Right lung (tissue), 5 donors: ENCODE results near the gene PSMC1. TPM values are rescaled to one million over a fixed set of nuclear protein-coding genes. Genes with fewer than 3 reads are reported as not detected.

ENCODE experiments used
- DNase-seq, 2 donors: peaks; one replicate each; pipeline ENCODE4 v3.0.0-alpha.2; 2013
- polyA plus RNA-seq, 5 donors: library from polyadenylated mRNA; unstranded; fragments of 120-200 nt; gene quantifications; one replicate each; pipeline versions ENCODE4 v1.2.1 to v1.2.3, GENCODE V29; 2013; ENCODE audit warnings: inconsistent platforms in 1 of 5, low replicate concordance in 1 of 5; ENCODE audit not compliant: insufficient read length in 5 of 5, insufficient read depth in 1 of 5

PSMC1 gene
- polyA plus RNA-seq, 5 donors, result 98.9 to 143 (median 123) TPM

GRCh38 chr14:90299408-90299807 lies 43.1 kb downstream of the PSMC1 start:
- no peak for DNase-seq

GRCh38 chr14:90300611-90301047 lies 44.3 kb downstream of the PSMC1 start:
- no peak for DNase-seq

- no peak for DNase-seq
These were observed 44.8 kb downstream of the PSMC1 start for GRCh38 chr14:90301122-90301521.

GRCh38 chr14:90301668-90302090 lies 45.3 kb downstream of the PSMC1 start:
- peak; percentile 35 to 51 for DNase-seq

GRCh38 chr14:90302529-90303303 lies 46.4 kb downstream of the PSMC1 start:
- no peak for DNase-seq

GRCh38 chr14:90303473-90303872 lies 47.1 kb downstream of the PSMC1 start:
- DNase-seq, result no peak

- DNase-seq, result no peak
These were observed 48.1 kb downstream of the PSMC1 start for GRCh38 chr14:90304502-90304901.

- DNase-seq, result no peak
These were observed 48.8 kb downstream of the PSMC1 start for GRCh38 chr14:90305176-90305601.

- no peak for DNase-seq
These were observed 52.2 kb downstream of the PSMC1 start for GRCh38 chr14:90308561-90308960.

GRCh38 chr14:90317286-90317685 lies 60.9 kb downstream of the PSMC1 start:
- DNase-seq, result no peak

GRCh38 chr14:90318016-90318415 lies 61.7 kb downstream of the PSMC1 start:
- DNase-seq, result no peak

GRCh38 chr14:90319173-90319572 lies 62.8 kb downstream of the PSMC1 start:
- no peak for DNase-seq

- no peak for DNase-seq
These were observed 63.5 kb downstream of the PSMC1 start for GRCh38 chr14:90319634-90320541.

GRCh38 chr14:90321891-90322290 lies 65.5 kb downstream of the PSMC1 start:
- no peak for DNase-seq

Other genes starting within 250 kb of the PSMC1 start
- under 1 TPM; 0.15 to 0.24 (median 0.16) TPM for gene KCNK13, start 194.6 kb upstream of the PSMC1 start, polyA plus RNA-seq
- 10 to 100 TPM; 17.4 to 24.7 (median 20.0) TPM for gene NRDE2, start 75.4 kb downstream of the PSMC1 start, polyA plus RNA-seq
- gene CALM1, start 140.5 kb downstream of the PSMC1 start, polyA plus RNA-seq, result 100 to 1,000 TPM; 610 to 872 (median 646) TPM